Stimulated activated CD4-positive, alpha-beta T cell treated with anti-CD3 and anti-CD28 coated beads, Interleukin-1b, Interleukin-23, amount 100 ng/mL, for 24 hours (primary cell): ENCODE measurements around the gene ACYP2.
"Not testable (repeated sequence)": the region's sequence is repeated elsewhere in the genome, so short reads cannot be mapped to it uniquely, and the experiment has no call there.

ENCODE experiments used
- DNase-seq, 4 experiments: peaks; one replicate each; pipeline ENCODE4 v3.0.0-alpha.2; 2020; ENCODE audit warnings: low read depth in 4 of 4, low spot score in 1 of 4

The ACYP2 gene

DNA sequence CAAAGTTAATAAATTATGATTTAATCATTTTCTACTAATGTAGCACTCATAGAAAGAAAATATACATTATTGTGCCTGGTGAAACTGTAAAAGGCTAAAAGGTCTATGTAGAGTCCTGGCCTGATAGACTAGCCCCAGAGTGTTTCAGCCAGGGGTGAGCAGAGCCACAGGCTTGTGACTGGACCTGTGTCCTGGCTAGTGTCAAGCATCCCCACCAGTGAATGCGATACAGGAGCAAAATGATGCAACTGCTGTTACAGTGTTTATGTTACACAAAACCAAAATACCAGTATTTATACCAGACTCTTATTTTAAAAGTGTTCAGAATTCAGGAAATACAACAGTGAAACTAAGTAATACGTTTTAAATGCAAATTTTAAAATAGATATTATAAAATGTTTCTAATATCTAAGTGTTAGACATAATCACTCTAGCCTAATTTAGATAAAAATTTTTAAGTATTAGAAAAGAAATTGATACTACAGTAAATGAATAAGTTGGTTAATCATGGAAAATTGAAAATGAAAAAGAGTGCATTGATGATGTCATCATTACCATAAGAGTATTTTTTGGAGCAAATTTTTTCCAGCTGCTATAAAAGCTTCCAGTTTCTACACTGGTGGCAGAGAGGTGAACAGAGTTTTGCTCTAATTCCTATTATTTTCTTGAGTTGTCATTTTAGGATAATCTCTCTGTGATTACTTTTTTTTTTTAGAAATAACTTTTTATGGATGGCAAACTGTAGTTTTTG is 146.8 kb downstream of the ACYP2 start:
- no peak for DNase-seq

DNA sequence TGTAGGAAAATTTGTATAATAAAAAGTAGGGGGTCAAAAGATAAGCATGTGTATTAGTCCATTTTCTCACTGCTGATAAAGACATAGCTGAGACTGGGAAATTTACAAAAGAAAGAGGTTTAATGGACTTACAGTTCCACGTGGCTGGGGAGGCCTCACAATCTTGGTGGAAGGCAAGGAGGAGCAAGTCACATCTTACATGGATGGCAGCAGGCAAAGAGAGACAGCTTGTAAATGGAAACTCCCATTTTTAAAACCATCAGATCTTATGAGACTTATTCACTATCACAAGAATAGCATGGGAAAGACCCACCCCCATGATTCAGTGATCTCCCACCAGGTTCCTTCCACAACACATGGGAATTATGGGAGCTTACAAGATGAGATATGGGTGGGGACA is 149.7 kb downstream of the ACYP2 start:
- not testable (repeated sequence) for DNase-seq

DNA sequence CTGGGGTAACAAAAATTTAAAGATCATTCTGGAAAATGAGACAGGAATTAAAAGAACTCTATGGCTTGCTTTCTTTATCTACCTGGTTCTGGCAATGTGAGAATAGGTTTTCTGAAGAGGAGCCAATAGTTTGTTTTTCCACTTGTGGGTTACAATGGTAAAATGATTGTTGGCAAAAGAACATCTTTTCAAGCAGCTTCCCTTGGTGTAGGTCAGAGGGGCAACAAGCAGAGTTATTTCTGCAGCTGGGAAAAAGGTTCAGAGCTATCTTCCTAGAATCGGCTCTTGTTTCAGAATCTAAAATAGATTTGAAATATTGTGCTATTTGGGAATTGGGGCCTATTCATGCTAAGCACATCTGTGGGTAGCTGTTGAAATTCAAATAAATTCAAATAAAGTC is 152.2 kb downstream of the ACYP2 start:
- no peak for DNase-seq

DNA sequence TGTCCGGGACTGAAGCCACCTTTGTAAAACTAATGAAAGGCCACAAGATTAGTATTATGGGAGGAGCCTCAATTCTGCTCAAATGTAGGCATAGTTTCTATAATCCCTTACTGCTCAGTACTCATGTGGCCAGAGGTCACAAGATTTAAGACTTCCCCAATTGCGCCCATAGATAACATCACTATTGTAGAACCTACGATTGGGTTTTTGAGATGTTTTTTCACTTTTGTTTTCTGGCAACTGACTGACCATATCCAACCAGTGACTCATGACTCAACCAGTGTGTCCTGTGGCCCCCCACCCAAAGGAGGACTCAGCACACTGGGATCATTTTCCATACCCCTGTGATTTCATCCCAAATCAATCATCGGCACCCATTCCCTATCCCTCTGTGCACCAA is 155.8 kb downstream of the ACYP2 start:
- no peak for DNase-seq

DNA sequence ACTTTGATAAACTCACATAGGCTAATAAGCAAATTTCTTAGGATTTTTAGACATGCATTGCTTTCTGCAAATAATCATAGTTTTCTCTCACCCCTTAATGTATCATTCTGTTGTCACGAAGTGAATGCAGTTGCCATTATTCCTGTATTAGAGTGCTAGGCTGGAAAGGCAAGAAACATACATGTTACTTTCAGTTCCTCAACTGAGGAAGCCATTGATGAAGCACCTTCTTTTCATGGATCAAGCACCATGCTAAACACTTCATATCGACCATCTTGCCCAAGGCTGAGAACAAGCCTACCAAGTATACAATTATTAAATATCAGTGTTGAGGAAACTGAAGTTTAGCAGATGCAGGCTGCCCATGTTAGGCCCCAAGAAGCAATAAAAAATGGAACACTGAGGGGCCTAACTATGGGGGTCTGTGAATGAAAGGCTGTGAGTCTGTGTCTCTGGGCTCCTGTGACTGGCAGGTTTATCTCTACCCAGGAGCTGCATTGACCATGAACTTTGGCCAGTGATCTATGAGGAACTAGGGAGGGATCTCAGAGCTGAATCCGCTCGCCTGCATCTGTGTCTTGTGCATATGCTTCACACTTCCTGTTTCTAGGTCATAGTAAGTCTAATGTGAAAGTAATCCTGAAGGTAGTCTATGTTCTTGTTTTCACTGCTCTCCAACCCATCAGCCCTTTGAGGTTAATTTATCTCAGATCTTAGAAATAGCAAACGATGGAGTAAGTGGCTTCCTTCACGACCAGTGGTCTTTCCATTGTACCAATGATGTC is 156.6 kb downstream of the ACYP2 start:
- no peak for DNase-seq

DNA sequence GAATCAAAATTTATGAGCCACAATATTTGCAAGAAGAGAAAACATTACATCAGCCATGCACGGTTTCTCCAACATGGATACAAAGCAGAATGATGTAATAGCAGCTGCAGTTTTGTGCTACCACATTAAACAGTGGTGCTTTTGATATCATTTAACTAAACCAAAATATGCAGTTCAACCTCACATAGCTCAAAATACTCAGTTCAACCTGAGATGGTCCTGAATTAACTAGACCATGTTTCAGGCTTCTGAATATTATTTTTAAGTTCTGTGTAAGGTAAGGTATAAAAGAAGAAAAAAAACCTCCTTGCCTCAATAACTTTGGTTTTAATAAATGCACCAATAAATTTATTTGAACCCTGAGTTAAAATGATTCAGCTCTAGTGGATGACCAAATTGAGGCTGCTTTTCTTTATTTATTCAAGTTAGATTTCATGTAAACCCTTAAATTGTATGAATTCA is 159.4 kb downstream of the ACYP2 start:
- DNase-seq = no peak

DNA sequence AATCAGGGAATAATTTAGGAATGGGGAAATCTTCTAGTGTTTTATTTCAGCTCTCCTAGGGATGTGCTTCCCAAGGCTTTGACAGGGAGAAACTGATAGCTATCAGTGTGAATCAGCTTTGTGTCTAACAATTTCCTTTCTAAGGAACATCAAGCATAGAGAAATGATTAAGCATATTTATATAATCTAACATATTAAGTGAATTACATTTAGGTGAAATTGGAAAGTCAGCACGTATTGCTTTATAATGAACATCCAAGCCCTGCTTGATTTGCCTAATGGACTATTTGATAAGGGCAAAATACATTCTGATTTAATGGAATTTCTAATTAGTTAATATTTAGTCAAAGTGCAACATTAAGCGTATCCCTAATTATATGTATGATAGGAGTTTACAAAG is 160.1 kb downstream of the ACYP2 start:
- no peak for DNase-seq

DNA sequence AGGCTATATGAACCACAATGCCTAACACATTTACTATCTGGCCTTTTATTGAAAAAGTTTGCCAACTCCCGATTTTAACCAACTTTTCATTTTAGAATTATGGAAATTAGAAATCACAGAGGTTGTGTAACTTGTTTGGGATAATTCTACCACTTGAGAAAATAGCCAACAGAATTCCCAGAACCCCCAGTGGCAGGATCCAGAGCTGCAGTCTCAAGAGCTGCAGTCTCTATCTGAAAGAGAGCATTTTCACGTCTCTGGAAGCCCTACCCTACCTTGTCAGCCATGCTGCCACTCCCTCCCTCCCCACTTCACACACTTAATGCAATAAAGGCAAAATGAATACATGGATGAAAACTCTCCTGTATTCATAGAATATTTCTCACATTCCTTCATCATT is 164.0 kb downstream of the ACYP2 start:
- DNase-seq = no peak

DNA sequence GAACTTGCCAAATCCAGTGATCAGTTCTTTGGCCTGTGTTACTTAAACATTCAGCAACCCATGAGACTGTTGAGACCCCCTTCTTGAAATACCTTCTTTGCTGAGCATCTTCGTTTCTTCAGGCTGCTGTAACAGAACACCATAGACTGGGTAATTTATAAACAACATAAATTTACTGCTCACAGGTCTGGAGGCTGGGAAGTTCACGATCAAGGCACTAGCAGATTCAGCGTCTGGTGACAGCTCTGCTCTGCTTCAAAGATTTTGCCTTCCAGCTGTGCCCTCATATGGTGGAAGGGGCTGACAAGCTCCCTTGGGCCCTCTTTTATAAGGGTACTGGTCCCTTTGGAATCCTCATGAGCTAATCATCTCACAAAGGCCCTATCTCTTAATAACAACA is 169.4 kb downstream of the ACYP2 start:
- no peak for DNase-seq

DNA sequence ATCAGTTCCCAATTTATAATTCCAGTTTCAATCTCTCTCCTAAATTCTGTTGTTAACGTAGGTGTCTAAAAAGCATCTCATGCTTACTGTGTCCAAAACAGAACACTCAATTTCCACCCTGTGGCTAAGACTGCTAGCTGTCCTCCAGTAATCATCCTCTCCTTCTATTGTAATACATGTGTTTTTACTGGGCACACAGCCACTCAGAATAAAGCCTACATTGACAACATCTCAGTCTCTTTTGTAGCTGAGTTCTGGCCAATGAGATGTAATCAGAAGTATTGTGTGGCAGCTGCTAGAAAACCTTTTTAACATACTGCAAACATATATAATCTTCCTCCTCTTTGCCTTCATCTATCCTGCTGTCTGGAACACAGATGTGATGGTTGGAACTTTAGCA is 170.0 kb downstream of the ACYP2 start:
- no peak for DNase-seq

DNA sequence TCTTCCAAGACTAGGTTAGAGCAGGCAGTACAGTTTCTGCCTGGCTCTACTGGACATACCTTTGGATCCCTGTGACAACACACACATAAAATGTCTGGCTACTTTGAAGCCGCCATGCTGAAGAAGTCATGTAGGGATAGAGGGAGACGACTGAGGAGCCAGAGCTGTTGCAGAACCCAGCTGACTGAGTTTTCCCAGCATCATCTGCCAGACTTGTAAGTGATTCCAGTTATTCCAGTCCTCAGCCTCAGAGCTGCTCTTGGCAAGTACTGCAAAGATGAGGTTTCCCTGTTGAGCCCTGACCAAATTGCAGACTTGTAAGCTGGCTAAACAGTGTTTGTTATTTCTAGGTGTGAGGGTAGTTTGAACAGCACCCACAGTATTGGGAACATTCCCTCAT is 172.1 kb downstream of the ACYP2 start:
- DNase-seq = no peak

DNA sequence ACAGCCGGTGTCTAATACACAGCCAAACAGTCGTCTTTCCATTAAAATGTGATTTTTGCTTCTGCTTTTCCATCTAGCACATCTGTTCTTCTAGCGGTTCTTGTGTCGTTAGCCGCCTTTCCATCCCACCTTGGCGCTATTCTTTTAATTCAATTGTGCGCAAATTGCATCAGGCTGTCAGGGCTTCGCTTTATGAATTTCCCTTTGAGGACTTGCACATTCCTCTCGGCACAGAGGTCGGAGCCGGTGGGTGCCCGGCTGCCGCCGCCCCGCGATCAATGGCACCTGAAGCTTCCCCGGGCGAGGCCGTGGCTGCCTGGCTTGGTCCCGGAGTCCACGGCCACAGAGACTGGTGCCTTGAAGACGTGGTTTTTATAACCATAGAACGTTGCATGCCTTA is 174.5 kb downstream of the ACYP2 start:
- DNase-seq = no peak

DNA sequence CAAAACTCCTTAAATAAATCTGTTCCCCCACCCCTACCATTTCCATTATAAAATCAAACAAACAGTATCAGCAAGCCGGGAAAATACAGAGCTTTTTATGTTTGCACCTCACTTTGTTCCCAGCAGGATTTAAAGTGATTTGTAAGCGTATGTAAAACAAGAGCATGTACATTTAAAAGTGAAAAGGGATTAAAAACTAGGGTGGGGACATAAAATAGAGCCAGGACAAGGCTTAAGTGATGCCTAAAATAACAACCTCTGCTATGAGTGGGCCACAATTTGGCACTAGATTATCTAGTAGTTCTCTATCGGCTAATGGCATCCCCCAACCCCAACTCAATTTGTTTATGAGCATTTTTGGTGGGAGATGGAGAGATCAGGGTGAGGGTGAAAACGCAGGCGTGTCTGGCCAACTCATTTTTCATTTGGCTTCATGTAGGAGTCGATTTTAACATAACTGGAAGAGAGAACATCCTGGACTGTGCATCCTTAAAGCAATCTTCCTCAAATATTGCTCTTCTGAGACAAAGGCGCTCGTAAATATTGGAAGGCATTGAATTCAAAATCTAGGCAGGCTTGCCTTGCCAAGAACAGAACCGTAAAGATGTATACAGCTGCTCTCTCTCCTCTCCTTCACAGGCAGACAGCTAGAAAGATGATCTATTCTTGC is 175.1 kb downstream of the ACYP2 start:
- DNase-seq = no peak

DNA sequence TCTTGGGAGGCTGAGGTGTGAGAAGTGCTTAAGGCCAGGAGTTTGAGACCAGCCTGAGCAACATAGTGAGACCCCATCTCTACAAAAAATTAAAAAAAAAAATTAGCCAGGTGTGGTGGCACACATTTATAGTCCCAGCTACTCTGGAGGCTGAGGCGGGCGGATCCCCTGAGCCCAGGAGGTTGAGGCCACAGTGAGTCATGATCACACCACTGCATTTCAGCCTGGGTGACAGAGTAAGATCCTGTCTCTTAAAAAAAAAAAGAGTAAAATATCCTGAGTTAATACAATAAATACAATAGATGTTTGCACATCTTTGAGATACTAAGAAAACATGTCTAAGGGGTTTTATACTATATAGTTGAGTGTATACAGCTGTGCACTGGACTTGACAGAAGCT is 179.2 kb downstream of the ACYP2 start:
- not testable (repeated sequence) for DNase-seq

DNA sequence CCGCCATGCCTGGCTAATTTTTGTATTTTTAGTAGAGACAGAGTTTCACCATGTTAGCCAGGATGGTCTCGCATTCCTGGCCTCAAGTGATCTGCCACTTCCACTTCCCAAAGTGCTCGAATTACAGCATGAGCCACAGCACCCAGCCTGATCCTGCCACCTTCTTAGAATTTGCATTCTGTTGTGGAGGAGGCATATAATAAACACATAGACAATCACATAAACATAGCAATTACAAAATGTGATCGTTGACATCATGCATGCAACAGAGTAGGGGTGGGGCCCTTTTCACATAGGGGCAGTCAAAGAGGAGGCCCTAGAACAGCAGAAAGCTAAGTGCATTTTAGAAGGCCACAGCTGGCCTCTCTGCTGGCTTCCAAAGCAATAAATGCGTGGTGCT is 180.5 kb downstream of the ACYP2 start:
- DNase-seq = no peak

DNA sequence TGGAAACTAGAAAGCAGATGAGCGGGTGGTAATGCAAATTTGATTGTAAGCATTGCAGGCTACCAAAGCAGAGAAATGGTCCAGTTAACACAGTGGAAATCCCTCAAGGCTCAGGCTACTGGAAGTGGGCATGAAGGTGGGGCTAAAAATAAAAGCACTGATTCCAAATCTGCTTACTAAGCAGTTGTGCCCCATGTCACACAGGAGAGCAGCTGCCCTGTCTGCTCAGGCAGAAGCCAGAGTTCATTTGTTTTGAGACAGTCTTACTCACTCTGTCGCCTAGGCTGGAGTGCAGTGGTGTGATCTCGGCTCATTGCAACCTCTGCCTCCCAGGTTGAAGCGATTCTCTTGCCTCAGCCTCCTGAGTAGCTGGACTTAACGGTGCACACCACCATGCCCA is 183.1 kb downstream of the ACYP2 start:
- DNase-seq = no peak

DNA sequence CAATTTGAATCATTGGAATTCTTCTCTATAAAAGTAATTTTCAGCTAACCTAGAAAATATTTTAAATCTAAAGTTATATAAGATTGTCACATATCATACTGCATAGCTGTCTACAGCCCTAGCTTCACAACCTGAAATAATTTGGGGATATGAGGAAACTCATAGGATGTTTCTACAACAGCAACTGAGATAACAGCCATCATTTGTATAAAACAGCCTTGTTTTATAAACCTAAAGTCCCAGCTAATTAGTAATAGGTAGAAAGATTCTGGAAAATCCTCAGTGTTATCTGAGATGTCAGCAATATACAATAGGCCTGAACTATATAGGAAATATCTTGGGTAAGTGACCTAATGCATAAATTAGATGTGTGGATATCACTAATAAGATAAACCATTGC is 188.2 kb downstream of the ACYP2 start:
- DNase-seq = no peak

DNA sequence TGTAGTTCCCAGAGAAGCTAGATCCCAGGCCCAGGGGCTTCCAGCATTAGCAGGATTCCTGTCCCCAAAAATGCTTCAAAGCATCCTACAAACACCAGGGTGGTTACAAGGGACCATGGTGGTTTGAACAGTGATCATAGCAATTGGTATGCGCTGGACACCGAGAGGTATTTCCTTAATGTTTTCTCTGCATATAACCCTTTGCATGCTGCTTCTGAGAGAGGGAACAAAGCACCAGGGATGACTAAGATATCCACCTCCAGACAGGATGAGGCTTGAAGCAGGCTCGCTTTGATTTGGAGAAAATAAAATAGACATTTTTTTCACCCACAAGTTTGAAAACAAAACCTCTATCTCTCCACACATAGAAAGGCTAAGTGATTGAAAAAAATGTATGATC is 191.1 kb downstream of the ACYP2 start:
- DNase-seq = no peak

DNA sequence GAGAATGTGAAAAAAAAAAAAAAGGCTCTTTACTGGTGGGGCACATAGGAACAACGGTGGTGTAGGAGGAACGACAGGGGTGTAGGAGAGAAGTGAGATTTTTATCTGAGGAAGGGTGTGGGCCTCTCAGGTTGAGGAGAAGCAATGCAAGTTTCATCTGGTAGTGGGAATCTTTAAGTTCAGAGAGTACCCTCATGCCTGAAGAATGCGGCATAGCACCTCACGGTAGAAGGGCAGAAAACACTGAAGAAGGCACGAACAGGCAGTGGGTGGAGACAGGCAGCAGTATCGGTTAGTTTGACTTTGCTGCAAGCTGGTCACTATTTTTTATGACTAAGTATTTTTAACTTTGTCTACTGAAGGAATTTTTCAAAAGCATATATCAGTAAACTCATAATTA is 192.8 kb downstream of the ACYP2 start:
- no peak for DNase-seq

DNA sequence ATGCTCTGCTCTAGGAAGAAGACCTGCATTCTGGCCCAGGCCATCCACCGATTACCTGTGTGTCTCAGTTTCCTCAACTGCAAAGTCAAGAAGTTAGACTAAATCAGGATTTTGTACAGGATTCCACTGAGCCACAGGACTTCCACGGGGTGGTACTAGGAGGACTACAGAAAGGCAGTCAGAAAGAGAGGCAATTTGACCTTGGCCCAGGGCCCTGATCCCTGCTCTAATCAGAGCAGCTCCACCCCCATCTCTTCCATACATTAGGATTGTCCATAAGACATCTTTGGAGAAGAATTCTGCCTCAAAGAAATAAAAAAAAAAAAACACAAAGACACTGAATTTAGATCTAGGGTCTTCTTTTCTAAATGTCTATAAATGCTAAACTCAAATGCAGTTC is 193.4 kb downstream of the ACYP2 start:
- DNase-seq = no peak

DNA sequence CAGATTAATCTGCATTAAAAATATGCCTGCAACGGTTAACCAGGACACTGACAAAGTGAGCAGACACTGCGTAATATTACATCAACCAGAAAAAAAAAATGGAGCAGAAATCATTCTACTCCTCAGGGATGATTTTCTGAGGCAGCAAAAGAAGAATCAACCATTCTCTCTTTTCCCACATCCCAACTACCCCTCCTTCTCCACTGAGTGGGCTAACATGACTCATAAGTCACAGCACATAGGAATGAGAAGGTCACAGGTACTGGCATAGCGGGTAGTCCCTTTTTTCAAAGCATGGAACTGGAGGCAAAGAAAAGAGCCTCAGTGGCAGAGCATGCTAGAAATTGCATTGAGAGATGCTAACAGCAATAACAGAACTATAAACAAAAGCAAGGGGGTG is 194.9 kb downstream of the ACYP2 start:
- DNase-seq = no peak

DNA sequence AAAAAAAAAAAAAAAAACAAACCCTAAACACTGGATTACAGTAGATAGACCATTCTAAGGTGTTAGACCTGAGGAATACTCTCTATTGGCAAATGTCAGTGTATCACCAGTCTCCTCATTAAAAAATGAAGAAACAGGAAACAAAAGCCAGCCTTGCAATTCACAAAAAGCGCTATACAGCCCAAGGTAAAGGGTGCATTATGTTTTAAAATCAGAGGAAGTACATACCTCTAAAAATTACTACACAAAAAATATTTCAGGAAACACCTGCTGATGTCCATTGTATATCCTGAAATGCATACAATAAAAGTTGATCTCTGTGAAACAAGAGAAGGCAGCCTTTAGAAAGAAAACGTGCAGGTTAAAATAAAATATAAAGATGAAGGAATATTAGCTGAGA is 195.5 kb downstream of the ACYP2 start:
- no peak for DNase-seq
